ENCODE measurements around the gene ITGA6.

Gene ITGA6

DNA sequence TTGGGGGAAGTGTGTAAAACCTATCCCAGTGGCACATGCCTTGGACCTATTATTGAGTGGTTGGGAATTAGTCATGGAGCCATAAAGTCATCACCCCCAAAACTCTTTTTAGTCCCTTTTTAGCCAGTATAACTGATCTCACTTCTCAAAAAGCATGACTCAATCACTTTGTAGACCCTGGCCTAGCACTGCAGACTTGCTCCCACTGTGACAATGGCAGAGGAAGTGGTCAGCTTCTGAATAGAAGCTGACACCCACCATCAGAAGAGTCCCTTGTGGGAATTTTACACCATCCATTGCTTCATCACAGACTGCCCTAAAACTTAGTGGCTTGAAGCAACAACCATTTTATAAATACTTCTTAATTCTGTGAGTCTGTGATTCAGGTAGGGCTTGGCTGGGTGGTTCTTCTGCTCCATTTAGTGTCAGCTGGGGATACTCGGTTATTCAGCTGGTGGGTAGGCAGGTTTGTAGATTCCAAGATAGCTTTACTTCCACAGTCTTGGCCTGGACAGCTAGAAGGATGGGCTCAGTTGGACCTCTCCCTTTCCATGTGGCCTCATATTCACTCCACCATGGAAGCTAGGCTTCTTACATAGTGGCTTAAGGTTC, 10.8 kb upstream of the ITGA6 start:
- DNase-seq (ENCODE audit: low spot score): no peak

DNA sequence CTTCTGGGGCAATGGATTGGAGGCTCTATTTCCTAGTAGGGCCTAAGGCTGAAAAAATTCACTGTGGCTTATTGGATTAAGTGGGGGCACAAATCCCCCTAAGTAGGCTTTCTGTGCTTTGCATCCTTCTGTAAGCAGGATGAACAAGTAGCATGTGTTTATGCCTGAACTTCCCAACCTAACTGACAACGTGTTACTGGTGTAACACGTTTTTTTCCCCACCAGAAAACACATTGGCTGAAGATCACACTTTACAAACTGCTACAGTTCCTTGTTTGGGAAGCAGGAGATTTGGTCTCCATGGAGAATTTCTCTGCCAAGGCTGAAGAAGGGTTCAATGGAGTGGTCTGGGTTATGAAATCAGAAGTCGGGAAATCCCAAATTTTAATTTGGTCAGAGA, 7.2 kb upstream of the ITGA6 start:
- DNase-seq (ENCODE audit: low spot score): no peak

- no peak for DNase-seq (ENCODE audit: low spot score)
Measured at GRCh38 chr2:172423160-172423559, 4.2 kb upstream of the ITGA6 start.

- no peak for DNase-seq (ENCODE audit: low spot score)
Measured at GRCh38 chr2:172425336-172425735, 2.0 kb upstream of the ITGA6 start.

DNA sequence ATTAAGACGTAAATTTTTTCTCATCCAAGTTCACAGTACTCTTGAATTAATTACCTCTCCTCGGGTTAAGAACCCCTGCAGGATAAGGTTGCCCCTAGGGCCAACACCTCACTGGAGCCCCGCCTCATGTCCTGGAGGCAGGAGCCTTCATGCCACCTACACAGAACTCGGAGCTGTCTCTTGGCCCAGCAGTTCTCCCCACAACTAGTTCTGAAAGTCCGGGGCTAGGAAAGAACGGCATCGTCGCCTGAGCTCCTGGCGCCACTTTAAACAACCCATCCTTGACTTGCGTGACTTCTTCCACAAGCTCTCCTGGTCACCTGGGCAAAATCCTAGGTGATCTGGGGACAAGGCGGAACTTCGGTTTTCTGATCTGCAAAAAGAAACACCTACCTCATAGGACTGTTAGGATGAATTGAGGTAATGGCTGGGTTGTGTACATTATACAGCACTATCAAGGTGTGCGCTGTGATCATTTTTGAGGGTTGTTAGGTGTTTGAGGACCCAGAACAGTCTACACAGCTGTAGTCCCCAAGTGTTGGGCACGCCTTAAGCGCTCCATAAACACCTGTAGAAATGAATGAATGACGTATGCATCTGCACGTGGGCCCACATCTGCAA, 641 bp upstream of the ITGA6 start:
- DNase-seq (ENCODE audit: low spot score): no peak

- DNase-seq (ENCODE audit: low spot score): peak; percentile 67
Measured at GRCh38 chr2:172427990-172428831, 825 bp downstream of the ITGA6 start.

- no peak for DNase-seq (ENCODE audit: low spot score)
Measured at GRCh38 chr2:172428832-172429210, 1.4 kb downstream of the ITGA6 start.

DNA sequence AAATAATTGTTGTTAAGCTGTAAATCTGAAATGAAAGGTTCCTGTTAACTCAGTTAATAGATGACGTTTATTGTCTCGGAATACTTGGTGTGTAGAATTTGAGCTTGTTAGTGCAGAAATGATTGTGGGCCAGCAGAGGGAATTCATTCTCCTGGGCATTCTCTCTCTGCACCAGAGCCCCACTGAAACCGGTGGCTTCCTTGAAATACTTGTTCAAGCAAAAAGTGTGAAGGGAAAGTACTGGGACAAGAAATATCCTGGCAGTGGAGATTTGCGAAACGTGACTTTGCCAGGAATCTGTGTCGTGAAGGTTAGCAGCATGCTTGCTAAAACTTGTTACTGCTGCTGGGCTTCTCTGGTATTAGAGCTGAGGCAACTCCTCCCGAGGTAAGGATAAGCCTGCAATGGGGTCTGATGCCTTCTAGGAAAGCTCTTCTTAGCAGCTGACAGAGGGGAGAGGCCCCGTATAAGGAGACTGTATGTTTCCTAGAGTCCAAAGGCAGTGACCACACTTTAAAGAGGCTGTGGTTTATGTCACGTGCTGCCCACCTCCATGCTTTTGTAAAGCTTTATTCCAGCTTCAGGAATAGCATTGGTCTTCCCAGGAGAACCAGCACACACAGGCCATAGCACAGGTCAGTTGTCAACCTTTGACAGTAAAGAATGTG, 2.0 kb downstream of the ITGA6 start:
- DNase-seq (ENCODE audit: low spot score): no peak

DNA sequence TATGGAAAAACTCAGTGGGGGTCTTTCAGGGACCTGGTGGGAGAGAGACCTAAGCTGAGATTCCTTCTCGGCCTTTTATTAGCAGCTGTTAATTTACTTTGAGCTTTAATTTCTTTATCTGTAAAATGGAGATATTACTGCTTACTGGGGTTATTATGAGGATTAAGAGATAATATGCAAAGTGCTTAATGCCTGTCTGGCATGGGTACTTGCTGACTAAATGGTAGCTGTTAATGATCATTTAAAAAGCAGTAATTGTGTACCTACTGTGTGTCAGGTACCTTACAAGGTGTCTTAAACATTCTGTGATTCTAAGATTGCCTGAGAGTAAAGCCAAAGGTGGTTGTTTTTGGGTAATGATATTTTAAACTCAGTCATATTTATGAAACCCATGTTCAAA, 2.6 kb downstream of the ITGA6 start:
- DNase-seq (ENCODE audit: low spot score): no peak

- no peak for DNase-seq (ENCODE audit: low spot score)
Measured at GRCh38 chr2:172430678-172431077, 3.3 kb downstream of the ITGA6 start.

GRCh38 chr2:172431463-172431862, 4.1 kb downstream of the ITGA6 start:
- no peak for DNase-seq (ENCODE audit: low spot score)

DNA sequence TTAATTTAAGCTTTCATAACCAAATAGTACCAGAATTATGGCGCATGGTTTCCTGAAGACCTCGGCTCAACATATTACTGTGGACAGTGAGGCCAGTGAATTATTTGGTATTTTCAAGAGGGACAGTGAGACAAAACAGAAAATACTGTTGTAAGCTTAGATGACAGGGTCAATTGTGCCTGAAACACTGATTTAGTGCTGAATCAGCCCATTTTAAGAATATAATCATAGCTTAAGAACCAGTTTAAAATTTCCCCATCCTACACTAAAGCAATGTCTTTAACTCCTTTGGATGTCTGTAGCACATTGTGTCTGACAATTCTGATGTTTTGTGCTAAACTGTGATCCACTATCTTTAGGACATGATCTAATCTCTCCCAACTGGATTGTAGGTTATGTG, 4.6 kb downstream of the ITGA6 start:
- no peak for DNase-seq (ENCODE audit: low spot score)

DNA sequence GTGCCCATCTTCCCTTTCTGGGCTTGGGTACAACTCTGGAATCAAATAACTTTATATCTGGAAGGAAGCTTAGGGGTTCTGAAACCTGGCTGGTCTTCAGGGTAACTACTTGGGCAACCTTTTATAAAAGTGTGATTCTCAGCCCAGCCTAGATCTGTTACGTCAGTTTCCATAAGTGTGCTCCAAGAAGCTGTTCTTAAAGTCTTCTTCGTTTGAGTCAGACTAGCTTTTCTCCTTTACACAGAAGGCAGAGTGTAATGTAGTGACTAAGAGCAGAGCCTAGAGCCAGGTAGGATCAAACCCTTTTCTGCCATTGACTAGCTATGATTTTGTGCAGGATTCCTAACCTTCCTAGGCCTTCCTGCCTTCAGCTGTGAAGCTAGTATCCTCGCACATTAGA, 5.8 kb downstream of the ITGA6 start:
- no peak for DNase-seq (ENCODE audit: low spot score)

GRCh38 chr2:172434821-172435605, 7.6 kb downstream of the ITGA6 start:
- no peak for DNase-seq (ENCODE audit: low spot score)

DNA sequence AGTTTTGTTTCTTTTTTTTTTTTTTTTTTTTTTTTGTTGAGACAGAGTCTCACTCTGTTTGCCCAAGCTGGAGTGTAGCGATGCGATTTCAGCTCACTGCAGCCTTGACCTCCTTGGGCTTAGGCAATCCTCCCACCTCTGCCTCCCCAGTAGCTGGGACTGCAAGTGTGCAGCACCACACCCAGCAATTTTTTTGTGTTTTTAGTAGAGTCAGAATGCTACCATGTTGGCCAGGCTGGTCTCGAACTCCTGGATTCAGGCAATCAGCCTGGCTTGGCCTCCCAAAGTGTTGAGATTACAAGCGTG, 8.2 kb downstream of the ITGA6 start:
- DNase-seq (ENCODE audit: low spot score): no peak

GRCh38 chr2:172436889-172437288, 9.5 kb downstream of the ITGA6 start:
- no peak for DNase-seq (ENCODE audit: low spot score)

DNA sequence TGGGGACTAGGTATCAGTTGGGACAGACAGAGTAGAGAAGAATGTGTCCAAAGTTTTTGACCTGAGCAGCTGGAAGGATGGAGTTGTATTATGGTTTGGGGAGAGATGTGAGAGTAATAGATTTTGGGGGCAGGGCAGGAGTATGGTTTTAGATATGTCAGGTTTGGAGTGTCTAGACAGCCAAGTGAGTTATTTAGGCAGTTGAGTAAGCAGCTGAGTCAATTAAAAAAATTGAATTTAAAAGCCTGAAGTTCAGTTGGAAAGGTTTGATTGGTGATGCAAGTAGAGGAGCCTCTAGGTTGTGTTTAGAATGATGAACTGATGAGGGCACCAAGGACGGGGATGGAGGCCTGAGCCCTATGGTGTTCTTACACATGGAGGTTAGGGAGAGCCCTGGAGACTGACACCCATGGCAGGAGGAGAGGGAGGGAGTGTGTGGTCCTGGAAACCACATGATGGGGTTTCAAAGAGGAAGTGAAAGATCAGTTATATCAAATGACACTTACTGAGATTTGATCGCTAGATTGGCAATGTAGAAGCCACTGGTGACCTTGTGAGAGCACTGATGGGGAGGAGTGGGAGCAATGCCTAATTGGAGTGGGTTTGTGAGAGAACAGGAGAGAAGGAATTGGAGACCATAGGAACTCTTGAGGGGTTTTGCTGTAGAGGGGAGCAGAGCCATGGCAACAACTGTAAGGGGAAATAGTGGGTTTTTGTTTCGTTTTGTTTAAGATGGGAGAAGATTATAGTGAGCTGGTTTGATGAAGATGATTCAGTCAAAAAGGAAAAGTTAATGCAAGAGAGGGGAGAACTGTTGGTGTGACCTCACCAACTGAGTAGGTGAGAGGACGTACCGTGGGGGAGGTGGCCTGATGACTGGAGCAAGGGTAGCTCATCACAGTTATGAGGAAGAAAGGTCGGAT, 10.3 kb downstream of the ITGA6 start:
- DNase-seq (ENCODE audit: low spot score): no peak

GRCh38 chr2:172438741-172439508, 11.5 kb downstream of the ITGA6 start:
- DNase-seq (ENCODE audit: low spot score): peak; percentile 30

DNA sequence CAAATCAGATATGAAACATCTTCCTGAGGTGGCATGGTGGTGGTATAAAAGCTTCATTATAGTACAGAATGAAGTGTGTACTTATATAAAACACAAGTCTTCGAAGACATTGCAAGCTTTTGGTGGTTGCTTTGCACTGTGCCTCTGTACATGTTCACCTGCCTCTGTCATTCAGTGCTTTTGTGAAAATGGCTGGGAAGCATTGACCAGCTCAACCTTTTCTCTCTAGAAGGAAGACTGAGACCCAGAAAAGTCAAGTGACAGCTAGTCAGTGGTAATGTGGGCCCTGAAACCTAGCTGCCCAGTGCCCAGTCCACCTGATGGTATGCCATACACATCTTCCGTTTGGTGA, 12.1 kb downstream of the ITGA6 start:
- DNase-seq (ENCODE audit: low spot score): no peak

DNA sequence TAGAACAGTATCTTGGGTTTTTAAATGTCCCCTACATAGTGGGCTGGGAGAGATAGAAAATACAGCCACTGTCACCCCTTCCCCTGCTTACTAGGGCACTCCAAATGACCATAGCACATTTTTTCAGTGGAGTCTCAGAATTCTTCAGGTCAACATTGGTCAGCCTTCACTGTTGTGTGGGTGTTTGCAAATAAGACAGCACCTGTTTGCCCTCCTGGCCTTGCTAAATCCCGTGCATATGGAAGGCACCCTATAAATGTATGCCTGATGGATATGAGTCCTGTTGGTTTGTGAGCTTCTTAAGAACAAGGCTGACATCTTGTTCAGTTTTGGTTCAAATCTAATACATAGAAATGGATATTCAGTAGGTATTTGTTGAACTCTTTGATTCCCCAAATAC, 12.5 kb downstream of the ITGA6 start:
- no peak for DNase-seq (ENCODE audit: low spot score)
